ENCODE measurements around the gene TLCD2. TPM values are rescaled to one million over a fixed set of nuclear protein-coding genes. Genes with fewer than 3 reads are reported as not detected.

Gene TLCD2
- total RNA-seq, 2 experiments from 2014 or later: 0.07 to 0.09 TPM

GRCh38 chr17:1713160-1713877 is 3.1 kb upstream of the TLCD2 start:
- Mint-ChIP-seq H3K9me3 (no peaks in the 10 kb centered on the region), H3K4me1 (ENCODE audit: low read depth) (peaks cover 25% of the 10 kb centered on the region), H3K27me3 (peaks cover 11% of the 10 kb centered on the region), H3K4me3 (no peak overlapping the region), H3K36me3 (ENCODE audit: low read depth) (peaks cover 3% of the 10 kb centered on the region), H3K27ac (no peak overlapping the region)
- TF ChIP-seq CTCF (IDR thresholded peaks at IDR 0.05): no peak
- no peak for DNase-seq
- CTCF ChIA-PET: interaction anchor here (0.7 to 0.9 kb wide), 2 partner anchors 40 to 180 kb away, joined by 3 read pairs; no protein-coding TSS in a partner anchor
- intact Hi-C loops (cut with micrococcal nuclease): no loop called here
- ATAC-seq: no peak
- POLR2A ChIA-PET: interaction anchor here (1.0 to 1.1 kb wide), 2 partner anchors 49 to 311 kb away, joined by 4 read pairs; partner anchors contain the start of gene SERPINF1

- no peak for ATAC-seq
Measured at GRCh38 chr17:1712271-1712670, 2.1 kb upstream of the TLCD2 start.

GRCh38 chr17:1711804-1712203 is 1.6 kb upstream of the TLCD2 start:
- Mint-ChIP-seq H3K27me3 (peaks cover 17% of the 10 kb centered on the region), H3K27ac (no peak overlapping the region), H3K4me1 (ENCODE audit: low read depth) (peaks cover 17% of the 10 kb centered on the region), H3K4me3 (no peak overlapping the region), H3K36me3 (ENCODE audit: low read depth) (peaks cover 3% of the 10 kb centered on the region), H3K9me3 (no peaks in the 10 kb centered on the region)
- DNase-seq: no peak
- POLR2A ChIA-PET: interaction anchor here (0.9 kb wide), 1 partner anchor 86 kb away, joined by 5 read pairs; no protein-coding TSS in a partner anchor
- ATAC-seq: no peak
- no peak for TF ChIP-seq CTCF (IDR thresholded peaks at IDR 0.05)
- CTCF ChIA-PET: no interaction called here
- intact Hi-C loops (cut with micrococcal nuclease): no loop called here

More at GRCh38 chr17:1712271-1712670, 2.1 kb upstream of the TLCD2 start:
- ChIA-PET CTCF (interaction anchor here (0.7 kb wide), 1 partner anchor 9 kb away, joined by 3 read pairs; no protein-coding TSS in a partner anchor), POLR2A (no interaction called here)
- Mint-ChIP-seq H3K27me3 (peaks cover 17% of the 10 kb centered on the region), H3K9me3 (no peaks in the 10 kb centered on the region), H3K4me1 (ENCODE audit: low read depth) (peaks cover 20% of the 10 kb centered on the region), H3K36me3 (ENCODE audit: low read depth) (peaks cover 3% of the 10 kb centered on the region), H3K27ac (no peak overlapping the region), H3K4me3 (no peak overlapping the region)
- intact Hi-C loops (cut with micrococcal nuclease): no loop called here
- TF ChIP-seq CTCF (IDR thresholded peaks at IDR 0.05): no peak
- no peak for DNase-seq

GRCh38 chr17:1710807-1711553 is 803 bp upstream of the TLCD2 start:
- peaks cover 3% of the 10 kb centered on the region for H3K36me3 Mint-ChIP-seq (ENCODE audit: low read depth)
- H3K27ac Mint-ChIP-seq: peak overlapping the region; percentile 30
- ATAC-seq: no peak
- peak overlapping the region; percentile 40 for H3K4me3 Mint-ChIP-seq
- H3K27me3 Mint-ChIP-seq: peaks cover 17% of the 10 kb centered on the region
- TF ChIP-seq CTCF (IDR thresholded peaks at IDR 0.05): no peak
- H3K9me3 Mint-ChIP-seq: no peaks in the 10 kb centered on the region
- peaks cover 17% of the 10 kb centered on the region for H3K4me1 Mint-ChIP-seq (ENCODE audit: low read depth)
- POLR2A ChIA-PET: interaction anchor here (0.9 to 1.0 kb wide), 2 partner anchors 42 to 86 kb away, joined by 3 to 5 read pairs; no protein-coding TSS in a partner anchor
- DNase-seq: no peak
- CTCF ChIA-PET: interaction anchor here (0.9 kb wide), 1 partner anchor 10 kb away, joined by 3 read pairs; no protein-coding TSS in a partner anchor
- intact Hi-C loops (cut with micrococcal nuclease): no loop called here

All from activated CD8-positive, alpha-beta T cell treated with anti-CD3 and anti-CD28 coated beads for 36 hours (primary cell).